ENCODE data around the gene ARHGAP33. TPM values are rescaled to one million over a fixed set of nuclear protein-coding genes. Genes with fewer than 3 reads are reported as not detected.

ARHGAP33 gene
- total RNA-seq (2021), result 36.8 to 43.9 TPM (median 39.8 TPM) in 3 replicates
- percentile 37 among the genes with signal in this experiment for Bru-seq, nascent RNA
- long read RNA-seq, experiment 1, partial matches to known transcripts, result 15 of 37 reads
- long read RNA-seq, experiment 1, other reads (novel, unspliced or antisense), result 21 of 37 reads
- long read RNA-seq, experiment 2, partial matches to known transcripts, result 25 of 31 reads
- long read RNA-seq, experiment 2, other reads (novel, unspliced or antisense), result 6 of 31 reads
- long read RNA-seq, experiment 3, partial matches to known transcripts, result 3 of 4 reads
- long read RNA-seq, experiment 3, other reads (novel, unspliced or antisense), result 1 of 4 reads

GRCh38 chr19:35775298-35776101 lies at the start of gene ARHGAP33:
Gene ARHGAP33, plus strand, starts transcription at chr19:35775564. Its CDS starts 95 bp downstream, at chr19:35775659.
- ChIA-PET CTCF (interaction anchor here (0.9 to 2.5 kb wide), 4 partner anchors 9 to 81 kb away, joined by 3 to 11 read pairs (median 4); partner anchors contain the start of gene KIRREL2), POLR2A (no interaction called here)
- H3K36me3 Mint-ChIP-seq, result no peaks in the 10 kb centered on the region
- H3K9me3 Mint-ChIP-seq, result no peaks in the 10 kb centered on the region
- peaks cover 30% of the 10 kb centered on the region for H3K4me1 Mint-ChIP-seq
- ATAC-seq (peak; percentile 87), DNase-seq (ENCODE audit: low spot score) (peak; percentile 100)
- H3K4me3 Mint-ChIP-seq, result peak within 1 kb of the TSS; percentile 70
- no peak within 1 kb of the TSS for H3K27ac Mint-ChIP-seq
- peaks cover 30% of the 10 kb centered on the region for H3K27me3 Mint-ChIP-seq (ENCODE audit: low read depth)
- TF ChIP-seq ZSCAN18 (CRISPR knock-in tag; IDR thresholded peaks at IDR 0.05) (no peak), ERG (CRISPR knock-in tag; IDR thresholded peaks at IDR 0.05) (no peak), PRDM15 (CRISPR knock-in tag; IDR thresholded peaks at IDR 0.05) (peak; percentile 84), ZNF423 (CRISPR knock-in tag; IDR thresholded peaks at IDR 0.05) (no peak), NFATC4 (CRISPR knock-in tag; IDR thresholded peaks at IDR 0.05) (no peak), NFYB (CRISPR knock-in tag; conservative IDR thresholded peaks at IDR 0.05; ENCODE audit: low read depth) (peak; percentile 64), CDX4 (CRISPR knock-in tag; IDR thresholded peaks at IDR 0.05; ENCODE audit: borderline replicate concordance) (no peak), ATF3 (CRISPR knock-in tag; conservative IDR thresholded peaks at IDR 0.05) (no peak), ZNF263 (CRISPR knock-in tag; IDR thresholded peaks at IDR 0.05; ENCODE audit: low read depth) (no peak), NR3C1 (CRISPR knock-in tag; conservative IDR thresholded peaks at IDR 0.05; ENCODE audit: low read depth) (no peak), JUN (CRISPR knock-in tag; IDR thresholded peaks at IDR 0.05) (no peak), ZNF138 (CRISPR knock-in tag; conservative IDR thresholded peaks at IDR 0.05) (no peak), IRF1 (CRISPR knock-in tag; IDR thresholded peaks at IDR 0.05) (no peak), NR1H2 (CRISPR knock-in tag; IDR thresholded peaks at IDR 0.05) (no peak), TEAD4 (CRISPR knock-in tag; IDR thresholded peaks at IDR 0.05) (no peak), ATF2 (CRISPR knock-in tag; IDR thresholded peaks at IDR 0.05; ENCODE audit: borderline replicate concordance, low read depth) (no peak), ZNF425 (CRISPR knock-in tag; conservative IDR thresholded peaks at IDR 0.05) (no peak), MAX (CRISPR knock-in tag; IDR thresholded peaks at IDR 0.05) (no peak), FOXJ3 (CRISPR knock-in tag; IDR thresholded peaks at IDR 0.05; ENCODE audit: borderline replicate concordance) (no peak), PRRX2 (CRISPR knock-in tag; IDR thresholded peaks at IDR 0.05) (no peak), CTCF (IDR thresholded peaks at IDR 0.05) (no peak)

Measured in WTC11 (cell line).